ENCODE measurements around the gene EGLN3.

The EGLN3 gene

GRCh38 chr14:33909380-33910084 is 41.3 kb downstream of the EGLN3 start:
- no peak for DNase-seq

GRCh38 chr14:33908540-33909223 is 42.2 kb downstream of the EGLN3 start:
- DNase-seq, result no peak

GRCh38 chr14:33906968-33907367 is 43.9 kb downstream of the EGLN3 start:
- DNase-seq, result no peak

- no peak for DNase-seq
Measured at GRCh38 chr14:33904609-33905008, 46.3 kb downstream of the EGLN3 start.

GRCh38 chr14:33903369-33903768 is 47.5 kb downstream of the EGLN3 start:
- DNase-seq, result no peak

- no peak for DNase-seq
Measured at GRCh38 chr14:33902363-33902762, 48.5 kb downstream of the EGLN3 start.

GRCh38 chr14:33901426-33902155 is 49.3 kb downstream of the EGLN3 start:
- DNase-seq, result no peak

- no peak for DNase-seq
Measured at GRCh38 chr14:33900706-33901105, 50.2 kb downstream of the EGLN3 start.

- no peak for DNase-seq
Measured at GRCh38 chr14:33899723-33900341, 51.0 kb downstream of the EGLN3 start.

GRCh38 chr14:33897878-33898535 is 52.9 kb downstream of the EGLN3 start:
- no peak for DNase-seq

GRCh38 chr14:33897382-33897781 is 53.5 kb downstream of the EGLN3 start:
- no peak for DNase-seq

- DNase-seq, result no peak
Measured at GRCh38 chr14:33894339-33894738, 56.5 kb downstream of the EGLN3 start.

- DNase-seq, result no peak
Measured at GRCh38 chr14:33891700-33892099, 59.2 kb downstream of the EGLN3 start.

GRCh38 chr14:33884916-33885315 is 66.0 kb downstream of the EGLN3 start:
- no peak for DNase-seq

GRCh38 chr14:33880330-33880729 is 70.5 kb downstream of the EGLN3 start:
- no peak for DNase-seq

- DNase-seq, result no peak
Measured at GRCh38 chr14:33879684-33880286, 71.1 kb downstream of the EGLN3 start.

- no peak for DNase-seq
Measured at GRCh38 chr14:33876274-33876673, 74.6 kb downstream of the EGLN3 start.

Data from activated CD8-positive, alpha-beta memory T cell treated with anti-CD3 and anti-CD28 coated beads for 24 hours (primary cell).